Natural killer cell (primary cell): ENCODE results near the gene APBA1. TPM values are rescaled to one million over a fixed set of nuclear protein-coding genes. Genes with fewer than 3 reads are reported as not detected.

Source experiments
- ATAC-seq, 3 donors: fragments of 150-1000 bp in 2 of 3; fragments of 200-7000 bp in 1 of 3; cut with Tn5 transposase; 1 replicate in 1 of 3; 2 replicates in 2 of 3; pipeline ENCODE4 v1.10.0; 2021; ENCODE audit warnings: mild to moderate bottlenecking in 2 of 3, moderate library complexity in 2 of 3
- DNase-seq, 2 donors: peaks; one replicate each; pipeline versions ENCODE4 v3.0.0 to v3.0.0-alpha.2; 2013 to 2021; ENCODE audit warnings: mixed read lengths in 1 of 2
- H3K27ac ChIP-seq: one replicate; pipeline ENCODE4 v1.5.1; 2013; ENCODE audit warnings: mild to moderate bottlenecking, low read length
- H3K27me3 ChIP-seq: one replicate; pipeline ENCODE4 v1.6.1; 2013; ENCODE audit warnings: low read length; ENCODE audit not compliant: control insufficient read depth, insufficient read depth
- H3K36me3 ChIP-seq: one replicate; pipeline ENCODE4 v1.6.1; 2013; ENCODE audit warnings: low read length; ENCODE audit not compliant: control insufficient read depth, insufficient read depth
- H3K4me1 ChIP-seq: one replicate; pipeline ENCODE4 v1.6.1; 2013; ENCODE audit warnings: low read length; ENCODE audit not compliant: control insufficient read depth, insufficient read depth
- H3K4me3 ChIP-seq: one replicate; pipeline ENCODE4 v1.5.1; 2013; ENCODE audit warnings: low read length
- H3K9me3 ChIP-seq: one replicate; pipeline ENCODE4 v1.6.1; 2013; ENCODE audit warnings: low read length; ENCODE audit not compliant: control insufficient read depth, insufficient read depth
- H3K27ac Mint-ChIP-seq, 2 donors: one replicate each; pipeline ENCODE4 v1.8.0; 2022; ENCODE audit warnings: mild to moderate bottlenecking in 2 of 2, mixed read lengths in 2 of 2, moderate library complexity in 1 of 2
- H3K27me3 Mint-ChIP-seq, 2 donors: one replicate each; pipeline ENCODE4 v1.8.0; 2022; ENCODE audit warnings: low read depth in 2 of 2, mixed read lengths in 2 of 2
- H3K36me3 Mint-ChIP-seq: one replicate; pipeline ENCODE4 v1.8.0; 2022; ENCODE audit warnings: mixed read lengths
- H3K4me1 Mint-ChIP-seq, 2 donors: one replicate each; pipeline ENCODE4 v1.8.0; 2022; ENCODE audit warnings: mixed read lengths in 2 of 2
- H3K4me3 Mint-ChIP-seq: one replicate; pipeline ENCODE4 v1.8.0; 2022; ENCODE audit warnings: mild to moderate bottlenecking, moderate library complexity, mixed read lengths
- H3K9me3 Mint-ChIP-seq, 2 donors: one replicate each; pipeline ENCODE4 v1.8.0; 2022; ENCODE audit warnings: mixed read lengths in 2 of 2
- WGBS: methylation state at CpG from one replicate; pipeline ENCODE4 v1.1.7; 2013; ENCODE audit warnings: missing lambda C conversion rate; ENCODE audit not compliant: insufficient coverage; 5-methylcytosine and 5-hydroxymethylcytosine counted together
- intact Hi-C: fragments of 100-400 bp; cut with micrococcal nuclease; formaldehyde crosslinking; loops from one replicate; pipeline ENCODE4 v1.14.2; 2022
- total RNA-seq, 4 donors: library from RNA; stranded (reverse); fragments of 120-200 nt in 1 of 4; gene quantifications; one replicate each; pipeline versions ENCODE4 v1.2.3 to v1.2.4, GENCODE V29; 2013 to 2022
- TF ChIP-seq, protein P1 (sequence below): fragments of 200-600 bp; IDR thresholded peaks from one replicate; pipeline ENCODE4 v1.8.0; 2022; ENCODE audit warnings: antibody characterized with exemption

The APBA1 gene
- total RNA-seq, 3 donors from 2014 or later (not counting 1 experiment from before 2014, with no cell fraction given), result 0.11 to 0.31 (median 0.13) TPM

- no peak overlapping the region for H3K27ac ChIP-seq
- WGBS, result 100% methylated on average over 1 of the region's 5 CpGs
- ATAC-seq (no peak), DNase-seq (no peak)
- intact Hi-C loops, result no loop called here
- no peak overlapping the region for H3K4me3 ChIP-seq
- no peaks in the 10 kb centered on the region for H3K36me3 Mint-ChIP-seq
- H3K4me3 Mint-ChIP-seq, result no peak overlapping the region
- H3K27me3 Mint-ChIP-seq, result peaks cover 4 to 18% of the 10 kb centered on the region in 2 donors
- no peaks in the 10 kb centered on the region for H3K36me3 ChIP-seq
- TF ChIP-seq, protein P1, sequence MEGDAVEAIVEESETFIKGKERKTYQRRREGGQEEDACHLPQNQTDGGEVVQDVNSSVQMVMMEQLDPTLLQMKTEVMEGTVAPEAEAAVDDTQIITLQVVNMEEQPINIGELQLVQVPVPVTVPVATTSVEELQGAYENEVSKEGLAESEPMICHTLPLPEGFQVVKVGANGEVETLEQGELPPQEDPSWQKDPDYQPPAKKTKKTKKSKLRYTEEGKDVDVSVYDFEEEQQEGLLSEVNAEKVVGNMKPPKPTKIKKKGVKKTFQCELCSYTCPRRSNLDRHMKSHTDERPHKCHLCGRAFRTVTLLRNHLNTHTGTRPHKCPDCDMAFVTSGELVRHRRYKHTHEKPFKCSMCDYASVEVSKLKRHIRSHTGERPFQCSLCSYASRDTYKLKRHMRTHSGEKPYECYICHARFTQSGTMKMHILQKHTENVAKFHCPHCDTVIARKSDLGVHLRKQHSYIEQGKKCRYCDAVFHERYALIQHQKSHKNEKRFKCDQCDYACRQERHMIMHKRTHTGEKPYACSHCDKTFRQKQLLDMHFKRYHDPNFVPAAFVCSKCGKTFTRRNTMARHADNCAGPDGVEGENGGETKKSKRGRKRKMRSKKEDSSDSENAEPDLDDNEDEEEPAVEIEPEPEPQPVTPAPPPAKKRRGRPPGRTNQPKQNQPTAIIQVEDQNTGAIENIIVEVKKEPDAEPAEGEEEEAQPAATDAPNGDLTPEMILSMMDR, result no peak
- no peaks in the 10 kb centered on the region for H3K9me3 Mint-ChIP-seq
- peaks cover 5 to 8% of the 10 kb centered on the region in 2 donors for H3K4me1 Mint-ChIP-seq
- peaks cover 2% of the 10 kb centered on the region for H3K27me3 ChIP-seq
- no peaks in the 10 kb centered on the region for H3K9me3 ChIP-seq
- no peak overlapping the region for H3K27ac Mint-ChIP-seq
- H3K4me1 ChIP-seq, result peaks cover 4% of the 10 kb centered on the region
Observed at GRCh38 chr9:69677931-69678330, 5.8 kb upstream of the APBA1 start.

GRCh38 chr9:69675563-69675962, 3.4 kb upstream of the APBA1 start:
- DNase-seq, result no peak

GRCh38 chr9:69674716-69675438, 2.7 kb upstream of the APBA1 start:
- Histone ChIP-seq H3K4me3 (no peak overlapping the region), H3K27me3 (peaks cover 2% of the 10 kb centered on the region), H3K9me3 (no peaks in the 10 kb centered on the region), H3K27ac (no peak overlapping the region), H3K4me1 (peaks cover 13% of the 10 kb centered on the region), H3K36me3 (no peaks in the 10 kb centered on the region)
- peak overlapping the region; percentile 41 for H3K4me3 Mint-ChIP-seq
- peaks cover 8 to 13% of the 10 kb centered on the region in 2 donors for H3K4me1 Mint-ChIP-seq
- no peak for ATAC-seq
- H3K9me3 Mint-ChIP-seq, result no peaks in the 10 kb centered on the region
- intact Hi-C loops, result loop anchor here (5.0 kb wide), 1 partner anchor 82 kb away; no protein-coding TSS in a partner anchor
- H3K27me3 Mint-ChIP-seq, result peaks cover 0 to 23% of the 10 kb centered on the region in 2 donors
- no peak overlapping the region for H3K27ac Mint-ChIP-seq
- 46% methylated on average over 2 of the region's 3 CpGs for WGBS
- no peak for DNase-seq
- H3K36me3 Mint-ChIP-seq, result no peaks in the 10 kb centered on the region
- TF ChIP-seq, protein P1, result no peak

More at GRCh38 chr9:69675563-69675962, 3.4 kb upstream of the APBA1 start:
- Mint-ChIP-seq H3K27me3 (peaks cover 0 to 20% of the 10 kb centered on the region in 2 donors), H3K36me3 (no peaks in the 10 kb centered on the region), H3K9me3 (no peaks in the 10 kb centered on the region), H3K27ac (no peak overlapping the region), H3K4me3 (no peak overlapping the region), H3K4me1 (peaks cover 8 to 13% of the 10 kb centered on the region in 2 donors)
- no peaks in the 10 kb centered on the region for H3K9me3 ChIP-seq
- 88% methylated on average over 3 of the region's 3 CpGs for WGBS
- peaks cover 13% of the 10 kb centered on the region for H3K4me1 ChIP-seq
- TF ChIP-seq, protein P1, result no peak
- H3K36me3 ChIP-seq, result no peaks in the 10 kb centered on the region
- peaks cover 2% of the 10 kb centered on the region for H3K27me3 ChIP-seq
- ATAC-seq, result no peak
- H3K4me3 ChIP-seq, result no peak overlapping the region
- no peak overlapping the region for H3K27ac ChIP-seq
- intact Hi-C loops, result no loop called here
